Aorta (tissue), 5 donors: ENCODE results near the gene PRR22. TPM values are rescaled to one million over a fixed set of nuclear protein-coding genes. Genes with fewer than 3 reads are reported as not detected.
A peak's percentile ranks its signal among the peaks of the same experiment; 100 is the strongest.

Experiments
- ATAC-seq: fragments of 200-7000 bp; cut with Tn5 transposase; one replicate; pipeline ENCODE4 v1.9.1; 2022; ENCODE audit warnings: moderate library complexity; ENCODE audit not compliant: low FRiP score
- DNase-seq, 2 donors: peaks; one replicate each; pipeline ENCODE4 v3.0.0-alpha.2; 2020
- H3K27ac ChIP-seq, 2 donors: one replicate each; pipeline ENCODE4 v1.5.1; 2013; ENCODE audit warnings: low read length in 2 of 2, mild to moderate bottlenecking in 2 of 2, moderate library complexity in 2 of 2, control low read depth in 1 of 2, inconsistent platforms in 1 of 2, low read depth in 1 of 2
- H3K27me3 ChIP-seq, 2 donors: one replicate each; pipeline ENCODE4 v1.6.1; 2013; ENCODE audit warnings: control low read depth in 1 of 2, low read length in 1 of 2, mild to moderate bottlenecking in 1 of 2, moderate library complexity in 1 of 2; ENCODE audit not compliant: insufficient read depth in 2 of 2, control insufficient read depth in 1 of 2
- H3K36me3 ChIP-seq, 2 donors: one replicate each; pipeline ENCODE4 v1.6.1; 2013; ENCODE audit warnings: control low read depth in 1 of 2, low read length in 1 of 2, mild to moderate bottlenecking in 1 of 2; ENCODE audit not compliant: insufficient read depth in 2 of 2, control insufficient read depth in 1 of 2
- H3K4me1 ChIP-seq, 2 donors: one replicate each; pipeline ENCODE4 v1.6.1; 2013; ENCODE audit warnings: low read length in 2 of 2, control low read depth in 1 of 2, mild to moderate bottlenecking in 1 of 2, moderate library complexity in 1 of 2; ENCODE audit not compliant: insufficient read depth in 2 of 2, control insufficient read depth in 1 of 2
- H3K4me3 ChIP-seq, 2 donors: one replicate each; pipeline ENCODE4 v1.5.1; 2013; ENCODE audit warnings: low read length in 2 of 2, control low read depth in 1 of 2, mild to moderate bottlenecking in 1 of 2
- H3K9me3 ChIP-seq: one replicate; pipeline ENCODE4 v1.6.1; 2013; ENCODE audit warnings: mild to moderate bottlenecking, low read length; ENCODE audit not compliant: control insufficient read depth
- WGBS, 2 donors: extraction: QIAGEN DNeasy Blood & Tissue Kit; methylation state at CpG; one replicate each; pipeline ENCODE4 v1.1.7; 2013; 5-methylcytosine and 5-hydroxymethylcytosine counted together
- intact Hi-C, 2 donors: fragments of 100-400 bp; cut with DNase I; formaldehyde crosslinking; loops; one replicate each; pipeline versions ENCODE4 v1.14.2 to v1.15.0; 2022
- long read RNA-seq, 2 donors: library from polyadenylated mRNA; unstranded; transcript quantifications; one replicate each; pipeline ENCODE4 v2.0.0, GENCODE V29; 2020 to 2021
- polyA plus RNA-seq, 2 donors: library from polyadenylated mRNA; stranded (reverse); fragments of 200-250 nt; gene quantifications; one replicate each; pipeline ENCODE4 v1.2.3, GENCODE V29; 2013
- total RNA-seq, 2 donors: library from RNA; stranded (reverse); fragmentation: NEBNext Ultra II Directional; extraction: Animal tissue kit (Norgen Biotek cat#: 25700); gene quantifications; one replicate each; pipeline ENCODE4 v1.2.1, GENCODE V29; 2021
- donor health status: healthy with polysubstance abuse.
- donor health status: Bipolar disorder and iron deficiency.
- donor health status: DM: no; HTN: no; CAD: no.
- donor health status: DM: no; HTN: no; CAD: no.
- donor health status: DM: yes; HTN: yes; CAD: no.

The PRR22 gene
- total RNA-seq (1 to 10 TPM in 1 of 2 donors, under 1 TPM in 1; 0.81 to 1.4 TPM), polyA plus RNA-seq (1 to 10 TPM in 1 of 2 donors, under 1 TPM in 1; 0.38 to 5.2 TPM)
- long read RNA-seq, donor 1 = 0 reads
- long read RNA-seq, donor 2, partial matches to known transcripts = 0 of 1 reads
- long read RNA-seq, donor 2, other reads (novel, unspliced or antisense) = 0 of 1 reads

GRCh38 chr19:5784581-5785147 is at the start of gene PRR22:
Gene PRR22 (minus strand): TSS chr19:5784746. CDS start chr19:5784660, 86 bp downstream.
- Histone ChIP-seq H3K4me1 (no peaks in the 10 kb centered on the region), H3K36me3 (peaks cover 0 to 7% of the 10 kb centered on the region in 2 donors), H3K27me3 (no peaks in the 10 kb centered on the region), H3K4me3 (no peak within 1 kb of the TSS), H3K27ac (no peak within 1 kb of the TSS), H3K9me3 (no peaks in the 10 kb centered on the region)
- WGBS, 2 donors = 88 to 90% methylated on average over 15 of the region's 15 CpGs
- DNase-seq (no peak), ATAC-seq (no peak)
- intact Hi-C loops = no loop called here

GRCh38 chr19:5832527-5833216 is 48.1 kb upstream of the PRR22 start:
- H3K27ac ChIP-seq = no peak overlapping the region
- ATAC-seq (no peak), DNase-seq (no peak)
- no peaks in the 10 kb centered on the region for H3K36me3 ChIP-seq
- 86 to 90% methylated on average over 6 of the region's 6 CpGs for WGBS, 2 donors
- H3K4me3 ChIP-seq = no peak overlapping the region
- H3K9me3 ChIP-seq = no peaks in the 10 kb centered on the region
- intact Hi-C loops = no loop called here
- H3K4me1 ChIP-seq = no peaks in the 10 kb centered on the region
- H3K27me3 ChIP-seq = peaks cover 0 to 2% of the 10 kb centered on the region in 2 donors

- Histone ChIP-seq H3K27ac (no peak overlapping the region), H3K27me3 (peaks cover 0 to 2% of the 10 kb centered on the region in 2 donors), H3K4me3 (no peak overlapping the region), H3K9me3 (no peaks in the 10 kb centered on the region), H3K36me3 (no peaks in the 10 kb centered on the region), H3K4me1 (no peaks in the 10 kb centered on the region)
- intact Hi-C loops = no loop called here
- WGBS, 2 donors = 83 to 84% methylated on average over 20 to 22 of the region's 22 CpGs
- ATAC-seq (no peak), DNase-seq (no peak)
Measured at GRCh38 chr19:5832061-5832460, 47.5 kb upstream of the PRR22 start.

GRCh38 chr19:5831159-5831558 is 46.6 kb upstream of the PRR22 start:
- 91 to 93% methylated on average over 9 of the region's 9 CpGs for WGBS, 2 donors
- H3K27ac ChIP-seq = no peak overlapping the region
- H3K4me3 ChIP-seq = no peak overlapping the region
- intact Hi-C loops = no loop called here
- H3K27me3 ChIP-seq = peaks cover 0 to 2% of the 10 kb centered on the region in 2 donors
- H3K4me1 ChIP-seq = no peaks in the 10 kb centered on the region
- ATAC-seq (no peak), DNase-seq (no peak)
- H3K36me3 ChIP-seq = no peaks in the 10 kb centered on the region
- H3K9me3 ChIP-seq = no peaks in the 10 kb centered on the region

GRCh38 chr19:5829567-5830310 is 45.2 kb upstream of the PRR22 start:
- Histone ChIP-seq H3K9me3 (no peaks in the 10 kb centered on the region), H3K27me3 (peaks cover 0 to 2% of the 10 kb centered on the region in 2 donors), H3K4me1 (no peaks in the 10 kb centered on the region), H3K36me3 (no peaks in the 10 kb centered on the region), H3K27ac (no peak overlapping the region), H3K4me3 (no peak overlapping the region)
- 39 to 43% methylated on average over 34 of the region's 34 CpGs for WGBS, 2 donors
- intact Hi-C loops = no loop called here
- DNase-seq = no peak
- ATAC-seq = no peak

GRCh38 chr19:5828661-5829566 is 44.4 kb upstream of the PRR22 start:
- 1 to 3% methylated on average over 43 to 47 of the region's 47 CpGs for WGBS, 2 donors
- Histone ChIP-seq H3K27ac (no peak overlapping the region), H3K9me3 (no peaks in the 10 kb centered on the region), H3K4me1 (no peaks in the 10 kb centered on the region), H3K4me3 (no peak overlapping the region), H3K27me3 (peaks cover 0 to 2% of the 10 kb centered on the region in 2 donors), H3K36me3 (no peaks in the 10 kb centered on the region)
- DNase-seq (no peak), ATAC-seq (no peak)
- intact Hi-C loops = no loop called here

- no peak overlapping the region for H3K27ac ChIP-seq
- H3K27me3 ChIP-seq = peaks cover 0 to 2% of the 10 kb centered on the region in 2 donors
- peak overlapping the region in 1 of 2 donors; percentile 12 for H3K4me3 ChIP-seq
- WGBS, 2 donors = 1 to 2% methylated on average over 63 to 91 of the region's 91 CpGs
- H3K36me3 ChIP-seq = no peaks in the 10 kb centered on the region
- intact Hi-C loops = no loop called here
- peak; percentile 91 to 94 for DNase-seq
- no peaks in the 10 kb centered on the region for H3K4me1 ChIP-seq
- ATAC-seq = peak; percentile 89
- H3K9me3 ChIP-seq = no peaks in the 10 kb centered on the region
Measured at GRCh38 chr19:5827891-5828660, 43.5 kb upstream of the PRR22 start.
